Adrenal gland (tissue), 12 donors: Measurements from ENCODE around the gene HMCES. TPM values are rescaled to one million over a fixed set of nuclear protein-coding genes. Genes with fewer than 3 reads are reported as not detected.
A peak's percentile ranks its signal among the peaks of the same experiment; 100 is the strongest.

Source experiments
- DNase-seq, 7 donors: peaks; one replicate each; pipeline ENCODE4 v3.0.0-alpha.2; 2019 to 2020
- H3K27ac ChIP-seq, 5 donors: fragments of 200-600 bp; sonication (generic) in 4 of 5; 1 replicate in 3 of 5; 2 replicates in 2 of 5; pipeline versions ENCODE4 v1.5.1 to v1.8.0; 2016 to 2020; ENCODE audit warnings: mild to moderate bottlenecking in 1 of 5
- H3K27me3 ChIP-seq: fragments of 200-600 bp; 2 replicates; pipeline ENCODE4 v1.8.0; 2021
- H3K36me3 ChIP-seq, 2 donors: fragments of 200-600 bp; replicated peaks in 1 of 2; 1 replicate in 1 of 2; 2 replicates in 1 of 2; pipeline versions ENCODE4 v1.5.1 to v1.8.0; 2018 to 2022
- H3K4me1 ChIP-seq, 2 donors: fragments of 200-600 bp; replicated peaks in 1 of 2; 1 replicate in 1 of 2; 2 replicates in 1 of 2; pipeline versions ENCODE4 v1.5.1 to v1.8.0; 2018 to 2021
- H3K4me3 ChIP-seq, 4 donors: fragments of 200-600 bp; sonication (generic) in 3 of 4; one replicate each; pipeline ENCODE4 v1.5.1; 2016 to 2018
- H3K9me3 ChIP-seq, 3 donors: fragments of 200-600 bp; sonication (generic) in 1 of 3; replicated peaks in 1 of 3; 1 replicate in 2 of 3; 2 replicates in 1 of 3; pipeline versions ENCODE4 v1.5.1 to v1.8.0; 2016 to 2021
- POLR2A ChIP-seq, 2 donors: fragments of 450-650 bp; IDR thresholded peaks; one replicate each; pipeline ENCODE4 v1.6.1; 2017; ENCODE audit warnings: antibody characterized with exemption in 2 of 2, mild to moderate bottlenecking in 2 of 2, moderate library complexity in 1 of 2
- WGBS, 4 donors: extraction: QIAGEN DNeasy Blood & Tissue Kit in 2 of 4; methylation state at CpG; one replicate each; pipeline versions ENCODE4 v1.1.5 to v1.1.7; 2013 to 2017; 5-methylcytosine and 5-hydroxymethylcytosine counted together
- intact Hi-C, 2 donors: fragments of 100-400 bp; cut with DNase I; formaldehyde crosslinking; loops; one replicate each; pipeline versions ENCODE4 v1.14.1 to v1.15.0; 2022 to 2023
- polyA plus RNA-seq, 3 donors: library from polyadenylated mRNA; stranded (reverse); fragments of 200-250 nt in 2 of 3; fragments of 350-450 nt in 1 of 3; fragmentation: Illumina TruSeq in 1 of 3; extraction: RNeasy Lipid Tissue Mini Kit (QIAGEN cat#74804) in 1 of 3; gene quantifications; one replicate each; pipeline ENCODE4 v1.2.3, GENCODE V29; 2013 to 2014
- total RNA-seq, 9 donors: library from RNA; depleted of rRNA in 4 of 9; stranded (reverse); fragments of >200 nt in 4 of 9; fragments of 120-200 nt in 1 of 9; fragmentation: NEBNext Ultra II Directional in 1 of 9; extraction: Animal tissue kit (Norgen Biotek cat#: 25700) in 1 of 9; gene quantifications; one replicate each; pipeline versions ENCODE4 v1.1.0 to v1.2.4, GENCODE V29; 2013 to 2023
- TF ChIP-seq, protein P1 (sequence below), 6 experiments: fragments of 450-650 bp in 4 of 6; fragments of 200-600 bp in 2 of 6; sonication (generic) in 1 of 6; IDR thresholded peaks; 1 replicate in 5 of 6; 2 replicates in 1 of 6; pipeline versions ENCODE4 v1.5.1 to v1.8.0; 2016 to 2021; ENCODE audit warnings: antibody characterized with exemption in 6 of 6, mild to moderate bottlenecking in 2 of 6, moderate library complexity in 1 of 6
- donor health status: healthy with polysubstance abuse.
- donor health status: Bipolar disorder and iron deficiency.
- donor health status: DM: yes; HTN: yes; CAD: no.
- donor health status: DM: no; HTN: no; CAD: no.
- donor health status: DM: no; HTN: no; CAD: no.
- donor health status: DM: yes; HTN: yes; CAD: no.

The HMCES gene
- total and polyA plus RNA-seq, 12 donors: 16.0 to 39.7 (median 23.7) TPM

DNA sequence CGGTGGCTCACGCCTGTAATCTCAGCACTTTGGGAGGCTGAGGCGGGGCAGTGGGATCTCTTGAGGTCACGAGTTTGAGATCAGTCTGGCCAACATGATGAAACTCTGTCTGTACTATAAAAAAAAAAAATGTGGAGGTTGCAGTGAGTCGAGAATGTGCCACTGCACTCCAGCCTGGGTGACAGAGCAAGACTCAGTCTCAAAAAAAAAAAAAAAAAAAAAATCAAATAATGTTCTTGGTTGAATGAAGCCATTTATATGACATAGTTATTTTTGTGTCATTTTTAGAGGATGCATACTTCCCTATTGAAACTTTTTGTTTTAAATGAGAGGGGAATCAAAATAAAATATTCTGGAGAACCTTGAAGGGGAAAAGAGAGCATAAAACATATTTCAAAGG, 3.1 kb downstream of the HMCES start:
- Histone ChIP-seq H3K27me3 (no peaks in the 10 kb centered on the region), H3K4me1 (peaks cover 5 to 37% of the 10 kb centered on the region in 2 donors), H3K4me3 (no peak overlapping the region), H3K27ac (peak overlapping the region in 1 of 5 donors; percentile 67), H3K36me3 (peaks cover 0 to 12% of the 10 kb centered on the region in 2 donors), H3K9me3 (no peaks in the 10 kb centered on the region)
- no peak for TF ChIP-seq POLR2A (IDR thresholded peaks at IDR 0.05)
- TF ChIP-seq, protein P1, sequence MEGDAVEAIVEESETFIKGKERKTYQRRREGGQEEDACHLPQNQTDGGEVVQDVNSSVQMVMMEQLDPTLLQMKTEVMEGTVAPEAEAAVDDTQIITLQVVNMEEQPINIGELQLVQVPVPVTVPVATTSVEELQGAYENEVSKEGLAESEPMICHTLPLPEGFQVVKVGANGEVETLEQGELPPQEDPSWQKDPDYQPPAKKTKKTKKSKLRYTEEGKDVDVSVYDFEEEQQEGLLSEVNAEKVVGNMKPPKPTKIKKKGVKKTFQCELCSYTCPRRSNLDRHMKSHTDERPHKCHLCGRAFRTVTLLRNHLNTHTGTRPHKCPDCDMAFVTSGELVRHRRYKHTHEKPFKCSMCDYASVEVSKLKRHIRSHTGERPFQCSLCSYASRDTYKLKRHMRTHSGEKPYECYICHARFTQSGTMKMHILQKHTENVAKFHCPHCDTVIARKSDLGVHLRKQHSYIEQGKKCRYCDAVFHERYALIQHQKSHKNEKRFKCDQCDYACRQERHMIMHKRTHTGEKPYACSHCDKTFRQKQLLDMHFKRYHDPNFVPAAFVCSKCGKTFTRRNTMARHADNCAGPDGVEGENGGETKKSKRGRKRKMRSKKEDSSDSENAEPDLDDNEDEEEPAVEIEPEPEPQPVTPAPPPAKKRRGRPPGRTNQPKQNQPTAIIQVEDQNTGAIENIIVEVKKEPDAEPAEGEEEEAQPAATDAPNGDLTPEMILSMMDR (IDR thresholded peaks at IDR 0.05): no peak
- DNase-seq: no peak
- intact Hi-C loops: loop anchor here in 1 of 2 donors (2.0 kb wide), 1 partner anchor 33 kb away; no protein-coding TSS in a partner anchor
- WGBS, 4 donors: 71 to 84% (median 77%) methylated on average over 5 of the region's 5 CpGs

DNA sequence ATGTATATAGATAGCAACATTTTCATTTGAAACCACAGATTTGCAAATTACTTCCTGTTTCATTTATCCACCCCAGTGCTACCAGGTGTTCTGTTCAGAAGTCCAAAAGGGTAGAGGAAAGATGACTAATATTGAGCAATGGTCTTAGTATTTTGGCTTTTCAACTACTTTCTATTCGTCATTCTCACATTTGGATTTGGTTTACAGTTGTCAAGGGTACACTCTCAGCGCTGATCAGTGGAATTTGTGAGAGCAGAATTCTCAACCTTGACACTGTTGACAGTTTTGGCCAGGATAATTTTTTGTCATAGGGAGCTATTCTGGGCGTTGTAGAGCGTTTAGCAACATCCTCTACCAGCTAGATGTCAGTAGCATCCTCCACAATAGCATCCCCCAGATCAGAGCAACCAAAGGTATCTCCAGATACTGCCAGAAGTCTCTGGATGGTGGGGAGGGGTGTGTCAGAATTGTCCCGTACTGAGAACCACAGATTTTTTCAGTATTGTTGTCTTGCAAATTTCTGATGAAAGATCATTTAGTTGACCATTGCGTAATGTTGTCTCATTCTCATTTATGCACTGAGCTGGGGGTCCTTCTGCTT, 4.2 kb downstream of the HMCES start:
- Histone ChIP-seq H3K27me3 (no peaks in the 10 kb centered on the region), H3K27ac (peak overlapping the region in 1 of 5 donors; percentile 67), H3K36me3 (peaks cover 0 to 7% of the 10 kb centered on the region in 2 donors), H3K4me1 (peaks cover 5 to 33% of the 10 kb centered on the region in 2 donors), H3K4me3 (no peak overlapping the region), H3K9me3 (no peaks in the 10 kb centered on the region)
- TF ChIP-seq, protein P1 (IDR thresholded peaks at IDR 0.05): no peak
- DNase-seq: peak in 3 of 7 donors; percentile 49 to 55 (median 49)
- 30 to 50% (median 39%) methylated on average over 6 of the region's 6 CpGs for WGBS, 4 donors
- intact Hi-C loops: no loop called here

DNA sequence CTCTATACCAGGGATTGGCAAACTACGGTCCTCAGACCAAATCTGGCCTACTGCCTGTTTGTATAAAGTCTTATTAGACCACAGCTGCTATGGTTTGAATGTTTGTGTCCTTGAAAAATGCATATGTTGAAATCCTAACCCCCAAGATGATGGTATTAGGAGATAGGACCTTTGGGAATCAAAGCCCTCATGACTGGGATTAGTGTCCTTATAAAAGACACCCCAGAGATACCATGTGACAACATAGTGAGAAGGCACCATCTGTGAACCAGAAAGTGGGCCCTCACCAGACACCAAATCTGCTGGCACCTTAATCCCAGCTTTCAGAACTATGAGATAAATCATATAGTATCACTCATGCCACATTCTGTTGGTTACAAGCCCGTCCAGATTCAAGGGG, 7.4 kb downstream of the HMCES start:
- intact Hi-C loops: no loop called here
- peaks cover 0 to 24% of the 10 kb centered on the region in 2 donors for H3K36me3 ChIP-seq
- 68 to 86% (median 82%) methylated on average over 2 of the region's 2 CpGs for WGBS, 4 donors

DNA sequence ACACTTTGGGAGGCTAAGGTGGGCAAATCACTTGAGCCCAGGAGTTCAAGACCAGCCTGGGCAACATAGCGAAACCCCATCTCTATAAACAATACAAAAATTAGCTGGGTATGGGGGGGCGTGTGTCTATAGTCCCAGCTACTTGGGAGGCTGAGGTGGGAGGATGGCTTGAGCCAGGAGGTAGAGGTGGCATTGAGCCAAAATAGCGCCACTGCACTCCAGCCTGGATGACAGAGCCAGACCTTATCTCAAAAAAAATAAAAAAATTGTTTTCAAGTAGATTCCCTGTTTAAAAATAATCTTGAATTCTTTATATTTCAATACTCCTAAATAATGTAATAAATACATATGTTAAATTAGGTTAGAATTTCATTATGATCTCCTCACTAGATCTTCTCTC, 9.8 kb downstream of the HMCES start:
- WGBS, 4 donors: 88 to 95% (median 91%) methylated on average over 3 of the region's 3 CpGs
- TF ChIP-seq, protein P1 (IDR thresholded peaks at IDR 0.05): no peak
- no peak for TF ChIP-seq POLR2A (IDR thresholded peaks at IDR 0.05)
- DNase-seq: no peak
- no peak overlapping the region for H3K4me3 ChIP-seq
- peaks cover 0 to 44% of the 10 kb centered on the region in 2 donors for H3K36me3 ChIP-seq
- intact Hi-C loops: no loop called here
- no peak overlapping the region for H3K27ac ChIP-seq
- no peaks in the 10 kb centered on the region for H3K27me3 ChIP-seq
- H3K9me3 ChIP-seq: no peaks in the 10 kb centered on the region
- H3K4me1 ChIP-seq: no peaks in the 10 kb centered on the region

More for the DNA sequence above, 7.4 kb downstream of the HMCES start:
- Histone ChIP-seq H3K27me3 (no peaks in the 10 kb centered on the region), H3K27ac (no peak overlapping the region), H3K4me3 (no peak overlapping the region), H3K9me3 (no peaks in the 10 kb centered on the region), H3K4me1 (peaks cover 0 to 14% of the 10 kb centered on the region in 2 donors)
- DNase-seq: no peak
- TF ChIP-seq, protein P1 (IDR thresholded peaks at IDR 0.05): no peak
- no peak for TF ChIP-seq POLR2A (IDR thresholded peaks at IDR 0.05)
